Measurements from ENCODE around the gene CHAC1. TPM values are rescaled to one million over a fixed set of nuclear protein-coding genes. Genes with fewer than 3 reads are reported as not detected.
"Not testable (repeated sequence)": the region's sequence is repeated elsewhere in the genome, so short reads cannot be mapped to it uniquely, and the experiment has no call there.

CHAC1 gene
- total RNA-seq, 4 donors from 2014 or later: 0.76 to 16.1 (median 6.4) TPM

GRCh38 chr15:40958146-40958545, 4.9 kb downstream of the CHAC1 start:
- 37 to 43% methylated on average over 6 of the region's 6 CpGs for WGBS, 2 donors
- H3K36me3 ChIP-seq: no peaks in the 10 kb centered on the region
- intact Hi-C loops (cut with DNase I): no loop called here
- no peak overlapping the region for H3K27ac ChIP-seq
- no peak for DNase-seq
- TF ChIP-seq POLR2A (IDR thresholded peaks at IDR 0.05) (no peak), CTCF (IDR thresholded peaks at IDR 0.05) (no peak)
- no peaks in the 10 kb centered on the region for H3K9me3 ChIP-seq
- H3K4me1 ChIP-seq: peaks cover 0 to 37% (median 8%) of the 10 kb centered on the region in 3 donors
- H3K27me3 ChIP-seq: no peaks in the 10 kb centered on the region
- no peak overlapping the region for H3K4me3 ChIP-seq

GRCh38 chr15:40958723-40959122, 5.5 kb downstream of the CHAC1 start:
- 92% methylated on average over 7 to 8 of the region's 8 CpGs for WGBS, 2 donors
- H3K27me3 ChIP-seq: no peaks in the 10 kb centered on the region
- H3K4me1 ChIP-seq: peaks cover 0 to 32% (median 4%) of the 10 kb centered on the region in 3 donors
- intact Hi-C loops (cut with DNase I): no loop called here
- no peak overlapping the region for H3K27ac ChIP-seq
- H3K4me3 ChIP-seq: no peak overlapping the region
- DNase-seq: no peak
- H3K36me3 ChIP-seq: no peaks in the 10 kb centered on the region
- no peak for TF ChIP-seq CTCF (IDR thresholded peaks at IDR 0.05)
- TF ChIP-seq POLR2A (IDR thresholded peaks at IDR 0.05): no peak
- H3K9me3 ChIP-seq: no peaks in the 10 kb centered on the region

- WGBS, 2 donors: 79 to 83% methylated on average over 21 to 22 of the region's 22 CpGs
- Histone ChIP-seq H3K9me3 (no peaks in the 10 kb centered on the region), H3K27me3 (no peaks in the 10 kb centered on the region), H3K36me3 (no peaks in the 10 kb centered on the region), H3K4me1 (peaks cover 0 to 26% (median 0%) of the 10 kb centered on the region in 3 donors), H3K27ac (no peak overlapping the region), H3K4me3 (no peak overlapping the region)
- TF ChIP-seq POLR2A (IDR thresholded peaks at IDR 0.05) (no peak), CTCF (IDR thresholded peaks at IDR 0.05) (no peak)
- no peak for DNase-seq
- intact Hi-C loops (cut with DNase I): no loop called here
Observed at GRCh38 chr15:40959331-40960141, 6.3 kb downstream of the CHAC1 start.

- H3K4me3 ChIP-seq: no peak overlapping the region
- intact Hi-C loops (cut with DNase I): no loop called here
- no peak for TF ChIP-seq CTCF (IDR thresholded peaks at IDR 0.05)
- TF ChIP-seq POLR2A (IDR thresholded peaks at IDR 0.05): no peak
- H3K27ac ChIP-seq: no peak overlapping the region
- no peaks in the 10 kb centered on the region for H3K9me3 ChIP-seq
- H3K27me3 ChIP-seq: no peaks in the 10 kb centered on the region
- no peak for DNase-seq
- H3K36me3 ChIP-seq: no peaks in the 10 kb centered on the region
- 84 to 93% methylated on average over 6 to 15 of the region's 16 CpGs for WGBS, 2 donors
- peaks cover 0 to 26% (median 0%) of the 10 kb centered on the region in 3 donors for H3K4me1 ChIP-seq
Observed at GRCh38 chr15:40960151-40960885, 7.0 kb downstream of the CHAC1 start.

DNA sequence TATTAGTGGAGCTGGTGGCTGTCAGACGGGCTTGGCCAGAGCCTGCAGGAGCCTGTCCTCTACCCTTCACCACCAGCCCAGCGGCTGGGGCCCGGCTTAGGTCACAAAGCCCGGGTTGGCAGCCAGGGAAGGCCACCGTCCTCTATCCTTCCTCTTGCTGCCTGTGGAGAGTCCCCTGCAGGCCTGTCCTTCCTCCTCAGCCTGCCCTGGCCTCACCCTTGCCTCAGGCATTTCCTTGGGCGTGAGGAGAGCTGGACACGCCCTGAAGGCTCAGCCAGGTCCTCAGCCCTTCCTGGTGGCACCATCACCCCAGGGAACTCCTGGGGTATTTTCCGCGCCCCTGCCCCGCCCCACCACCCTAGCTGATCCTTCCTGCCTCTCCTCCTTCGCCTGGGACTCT, 7.7 kb downstream of the CHAC1 start:
- no peaks in the 10 kb centered on the region for H3K27me3 ChIP-seq
- H3K36me3 ChIP-seq: no peaks in the 10 kb centered on the region
- intact Hi-C loops (cut with DNase I): no loop called here
- H3K4me1 ChIP-seq: peaks cover 0 to 26% (median 0%) of the 10 kb centered on the region in 3 donors
- no peaks in the 10 kb centered on the region for H3K9me3 ChIP-seq
- H3K4me3 ChIP-seq: no peak overlapping the region
- no peak overlapping the region for H3K27ac ChIP-seq
- no peak for DNase-seq
- 43 to 80% methylated on average over 4 to 9 of the region's 11 CpGs for WGBS, 2 donors
- no peak for TF ChIP-seq CTCF (IDR thresholded peaks at IDR 0.05)
- no peak for TF ChIP-seq POLR2A (IDR thresholded peaks at IDR 0.05)

DNA sequence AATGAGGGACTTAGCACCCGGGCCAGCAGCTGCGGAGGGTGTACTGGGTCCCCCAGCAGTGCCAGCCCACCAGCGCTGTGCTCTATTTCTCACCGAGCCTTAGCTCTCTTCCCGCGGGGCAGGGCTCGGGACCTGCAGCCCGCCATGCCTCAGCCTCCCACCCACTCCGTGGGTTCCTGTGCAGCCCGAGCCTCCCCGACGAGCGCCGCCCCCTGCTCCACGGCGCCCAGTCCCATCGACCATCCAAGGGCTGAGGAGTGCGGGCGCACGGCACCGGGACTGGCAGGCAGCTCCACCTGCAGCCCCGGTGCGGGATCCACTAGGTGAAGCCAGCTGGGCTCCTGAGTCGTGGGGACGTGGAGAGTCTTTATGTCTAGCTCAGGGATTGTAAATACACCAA, 8.5 kb downstream of the CHAC1 start:
- 95 to 100% methylated on average over 6 to 8 of the region's 25 CpGs for WGBS, 2 donors
- H3K4me3 ChIP-seq; H3K27me3 ChIP-seq; H3K9me3 ChIP-seq; DNase-seq; H3K36me3 ChIP-seq; intact Hi-C loops (cut with DNase I); H3K27ac ChIP-seq: not testable (repeated sequence)
- peaks cover 0 to 29% (median 0%) of the 10 kb centered on the region in 3 donors for H3K4me1 ChIP-seq

DNA sequence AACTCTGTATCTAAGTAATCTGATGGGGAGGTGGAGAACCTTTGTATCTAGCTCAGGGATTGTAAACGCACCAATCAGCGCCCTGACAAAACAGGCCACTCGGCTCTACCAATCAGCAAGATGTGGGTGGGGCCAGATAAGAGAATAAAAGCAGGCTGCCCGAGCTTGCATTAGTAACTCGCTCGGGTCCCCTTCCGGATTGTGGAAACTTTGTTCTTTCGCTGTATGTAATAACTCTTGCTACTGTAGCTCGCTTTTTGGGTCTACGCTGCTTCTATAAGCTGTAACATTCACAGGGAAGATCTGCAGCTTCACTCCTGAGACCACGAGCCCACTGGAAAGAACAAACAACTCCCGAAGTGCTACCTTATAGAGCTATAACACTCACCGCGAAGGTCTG, 9.0 kb downstream of the CHAC1 start:
- WGBS, 2 donors: 93 to 96% methylated on average over 14 of the region's 14 CpGs
- H3K4me1 ChIP-seq: peaks cover 0 to 23% (median 0%) of the 10 kb centered on the region in 3 donors
- H3K36me3 ChIP-seq; DNase-seq; H3K27me3 ChIP-seq; H3K27ac ChIP-seq; H3K4me3 ChIP-seq; intact Hi-C loops (cut with DNase I); H3K9me3 ChIP-seq: not testable (repeated sequence)
